Stimulated activated CD8-positive, alpha-beta memory T cell treated with anti-CD3 and anti-CD28 coated beads, Interleukin-2, amount 100 ng/mL, for 48 hours (primary cell): ENCODE data around the gene YIF1B.
"Not testable (repeated sequence)": the region's sequence is repeated elsewhere in the genome, so short reads cannot be mapped to it uniquely, and the experiment has no call there.

Source experiments
- DNase-seq, 2 donors: peaks; one replicate each; pipeline ENCODE4 v3.0.0-alpha.2; 2020; ENCODE audit warnings: low read depth in 2 of 2

Gene YIF1B

DNA sequence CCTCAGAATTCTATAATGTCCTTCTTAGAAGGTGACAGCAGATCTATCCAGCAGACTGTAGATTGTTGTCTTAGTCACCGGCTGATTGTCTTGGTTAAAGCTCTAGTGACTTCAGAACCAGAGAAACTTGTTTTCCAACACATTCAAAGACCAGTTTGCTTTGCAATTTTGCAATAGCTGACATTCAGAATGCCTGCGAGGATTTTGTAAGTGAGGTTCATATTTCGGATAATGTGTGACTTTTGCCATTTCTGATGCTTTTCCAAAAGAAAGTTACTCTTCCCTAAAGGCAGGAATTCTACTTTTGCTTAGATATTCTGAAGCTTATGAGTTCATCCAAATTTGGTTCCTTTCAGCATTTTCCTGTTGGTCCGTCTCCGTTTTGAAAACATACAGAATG lies 38.2 kb downstream of the YIF1B start:
- DNase-seq, result no peak

DNA sequence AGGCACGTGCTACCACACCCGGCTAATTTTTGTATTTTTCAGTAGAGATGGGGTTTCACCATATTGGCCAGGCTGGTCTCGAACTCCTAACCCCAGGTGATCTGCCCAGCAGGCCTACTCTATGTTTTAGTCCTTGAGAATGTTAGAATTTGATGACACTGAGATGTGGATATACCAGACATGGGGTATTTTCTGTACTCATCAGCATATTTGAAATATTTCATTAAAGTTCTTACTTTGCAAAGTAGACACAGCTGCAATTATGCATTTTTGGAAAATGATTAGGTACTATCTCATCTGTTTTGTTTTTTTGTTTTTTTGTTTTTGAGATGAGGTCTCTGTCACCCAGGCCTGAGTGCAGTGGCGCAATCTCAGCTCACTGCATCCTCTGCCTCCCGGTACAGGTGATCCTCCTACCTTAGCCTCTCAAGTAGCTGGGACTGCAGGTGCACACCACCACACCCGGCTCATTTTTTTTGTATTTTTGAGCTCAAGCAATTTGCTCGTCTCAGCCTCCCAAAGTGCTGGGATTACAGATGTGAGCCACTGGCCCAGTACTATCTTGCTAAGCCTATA lies 38.7 kb downstream of the YIF1B start:
- no peak for DNase-seq

DNA sequence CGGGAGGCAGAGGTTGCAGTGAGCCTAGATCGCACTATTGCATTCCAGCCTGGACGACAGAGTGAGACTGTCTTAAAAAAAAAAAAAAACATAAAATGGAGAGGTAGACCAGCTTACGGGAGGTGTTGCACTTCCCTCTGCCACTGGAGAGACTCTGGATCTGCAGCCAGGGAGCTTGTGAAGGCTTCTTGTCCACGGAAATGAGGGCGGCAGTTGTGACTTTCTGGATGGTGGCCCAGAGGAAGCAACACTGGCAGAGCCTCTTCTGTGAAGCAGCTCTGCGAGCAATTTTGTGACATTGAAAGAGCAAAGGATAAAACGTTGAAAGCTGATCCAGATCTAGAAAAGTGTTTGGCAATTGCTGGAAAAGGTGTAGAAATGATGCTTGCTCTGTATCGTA lies 41.0 kb downstream of the YIF1B start:
- no peak for DNase-seq

DNA sequence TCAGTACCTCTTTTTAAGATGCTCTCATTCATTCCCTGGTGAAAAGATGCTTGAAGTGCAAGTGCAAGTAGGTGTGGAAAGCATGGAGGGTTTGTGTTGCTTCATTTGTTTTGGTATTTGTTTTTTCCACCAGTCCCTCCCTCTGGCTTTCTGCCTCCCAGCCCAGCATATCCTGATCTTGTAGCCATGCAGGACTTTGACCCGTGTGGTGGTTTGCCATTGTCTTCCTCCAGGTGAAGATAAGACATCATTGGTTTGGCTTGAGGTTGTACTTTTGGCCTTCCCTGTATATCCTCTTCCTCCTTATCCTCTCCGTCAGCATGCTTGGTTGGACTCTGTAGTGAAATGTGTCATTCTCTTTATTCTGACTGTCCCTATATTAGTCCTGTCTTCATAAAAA lies 42.2 kb downstream of the YIF1B start:
- DNase-seq, result no peak

DNA sequence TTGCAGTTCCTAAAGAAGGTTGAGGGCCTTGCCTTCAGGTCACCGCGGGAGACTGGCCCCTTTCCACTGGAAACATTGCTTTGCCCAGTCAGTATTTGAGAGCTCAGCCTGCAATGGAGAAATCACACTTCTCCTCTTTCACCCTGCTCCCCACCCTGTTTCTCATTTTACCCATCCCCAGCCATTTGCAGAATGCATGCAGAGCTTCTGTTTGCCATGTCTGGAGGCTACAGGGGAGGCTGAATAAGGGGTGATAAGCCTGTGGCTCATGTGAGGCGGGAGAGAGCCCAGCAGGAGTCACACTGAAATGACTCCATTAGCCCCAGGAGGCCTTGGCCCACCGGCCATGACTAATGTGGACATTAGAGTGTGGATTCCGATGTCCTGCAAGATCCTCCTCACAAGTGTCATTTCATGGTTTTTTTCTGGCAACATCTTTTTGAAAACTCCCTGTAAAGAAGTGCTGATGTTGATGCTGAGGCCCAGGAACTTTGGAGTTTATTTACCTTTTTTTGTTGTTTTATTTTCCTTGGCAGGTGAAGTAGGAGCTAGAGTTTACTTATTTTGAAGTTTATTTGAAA lies 45.1 kb downstream of the YIF1B start:
- no peak for DNase-seq

DNA sequence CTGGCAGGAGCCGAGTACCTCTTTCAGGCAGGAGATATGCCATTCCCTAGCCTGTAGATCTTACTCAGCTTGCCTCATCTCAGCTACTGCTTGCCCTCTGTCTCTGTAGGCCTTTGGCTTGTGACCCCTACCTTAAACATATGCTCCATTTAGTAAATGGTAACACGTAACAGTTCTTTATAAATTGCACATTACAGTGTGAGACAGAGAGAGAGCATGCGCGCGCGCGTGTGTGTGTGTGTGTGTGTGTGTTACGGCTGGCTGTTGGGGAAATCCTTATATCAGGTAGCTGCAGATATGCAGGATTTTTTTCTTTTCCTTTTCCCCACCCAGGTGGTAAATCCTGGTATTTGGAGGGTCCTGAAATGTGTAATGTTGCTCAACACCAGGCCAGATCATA lies 47.2 kb downstream of the YIF1B start:
- no peak for DNase-seq

DNA sequence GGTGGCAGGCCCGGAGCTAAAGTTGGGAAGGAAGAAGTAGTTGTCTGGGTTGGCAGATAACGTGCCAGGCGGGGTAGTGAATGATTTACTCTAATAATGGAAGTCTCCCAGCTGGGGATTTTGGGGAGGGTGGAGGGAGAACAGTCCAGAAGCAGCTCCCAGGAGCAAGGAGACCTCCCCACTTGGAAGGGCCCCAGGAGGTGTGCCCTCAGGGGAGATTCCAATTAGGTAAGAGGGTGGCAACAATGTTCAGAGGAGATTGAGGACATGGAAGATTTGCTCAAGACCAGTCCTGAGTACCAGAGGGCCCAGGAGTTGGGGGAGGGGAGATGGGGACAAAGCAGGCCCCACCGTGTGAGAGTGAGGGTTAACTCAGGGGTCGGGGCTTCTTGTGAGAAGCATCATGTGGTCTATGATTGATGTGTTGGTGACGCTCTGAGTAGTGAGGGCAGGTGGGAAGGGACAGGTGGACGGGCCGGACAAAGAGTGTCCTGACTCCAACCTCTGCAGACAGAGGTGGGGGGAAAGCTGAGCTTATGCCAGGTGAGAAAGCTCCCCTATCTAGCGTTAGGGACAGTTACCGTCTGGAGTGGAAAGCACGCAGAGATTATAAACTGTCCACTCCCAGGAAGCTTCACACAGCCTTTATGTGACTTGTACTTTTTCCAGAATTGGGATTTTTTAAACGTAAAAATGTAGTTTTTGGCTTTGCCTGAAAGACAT lies 47.8 kb downstream of the YIF1B start:
- no peak for DNase-seq

DNA sequence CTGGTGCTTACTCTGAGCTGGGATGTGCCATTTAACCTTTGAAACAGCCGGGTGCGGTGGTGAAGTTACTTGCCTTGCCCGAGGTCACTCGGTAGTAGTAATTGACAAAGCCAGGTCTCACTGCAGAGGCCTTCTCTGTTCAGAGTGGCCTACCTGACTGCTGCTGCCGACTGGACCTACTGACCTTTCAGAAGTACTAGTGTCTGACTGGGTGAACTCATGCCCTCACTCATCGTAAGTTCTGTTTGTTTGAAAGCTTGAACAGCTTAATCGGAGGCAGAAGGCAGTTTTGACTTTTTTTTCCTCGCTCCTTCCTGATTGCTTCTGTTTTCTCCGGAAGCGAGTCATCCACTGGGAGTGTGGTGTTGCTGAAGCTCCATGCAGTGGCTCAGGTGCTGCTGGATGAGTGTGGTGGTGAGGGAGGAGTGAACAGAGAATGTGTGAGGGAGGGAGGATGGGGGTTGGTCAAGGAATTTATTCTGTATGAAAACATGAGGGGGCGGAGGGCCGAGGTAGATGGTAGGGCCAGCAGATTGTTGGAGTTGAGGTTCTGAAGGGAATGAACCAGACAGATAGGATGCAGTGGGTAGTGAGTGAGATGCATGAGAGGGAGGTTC lies 48.7 kb downstream of the YIF1B start:
- DNase-seq, result no peak

DNA sequence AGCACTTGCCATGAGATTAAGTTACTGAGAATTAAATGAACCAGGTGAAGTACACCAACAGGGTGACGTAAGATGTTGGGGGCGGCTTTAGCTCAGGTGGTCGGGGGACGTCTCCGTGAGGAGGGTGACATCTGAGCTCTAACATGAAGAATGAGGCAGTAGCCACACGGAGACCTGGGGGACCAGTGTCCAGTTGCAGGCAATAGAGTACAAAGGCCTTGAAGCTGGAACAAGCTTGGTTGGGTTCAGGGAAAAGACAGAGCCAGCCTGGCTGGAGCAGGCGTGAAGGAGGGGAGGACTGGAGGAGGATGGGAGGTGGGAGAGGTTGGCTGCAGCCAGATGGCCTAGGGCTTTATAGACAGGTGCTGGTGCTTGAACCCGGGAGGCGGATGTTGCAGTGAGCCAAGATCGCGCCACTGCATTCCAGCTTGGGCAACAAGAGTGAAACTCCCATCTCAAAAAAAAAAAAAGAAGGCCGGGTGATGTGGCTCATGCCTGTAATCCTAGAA lies 49.8 kb downstream of the YIF1B start:
- DNase-seq, result no peak

DNA sequence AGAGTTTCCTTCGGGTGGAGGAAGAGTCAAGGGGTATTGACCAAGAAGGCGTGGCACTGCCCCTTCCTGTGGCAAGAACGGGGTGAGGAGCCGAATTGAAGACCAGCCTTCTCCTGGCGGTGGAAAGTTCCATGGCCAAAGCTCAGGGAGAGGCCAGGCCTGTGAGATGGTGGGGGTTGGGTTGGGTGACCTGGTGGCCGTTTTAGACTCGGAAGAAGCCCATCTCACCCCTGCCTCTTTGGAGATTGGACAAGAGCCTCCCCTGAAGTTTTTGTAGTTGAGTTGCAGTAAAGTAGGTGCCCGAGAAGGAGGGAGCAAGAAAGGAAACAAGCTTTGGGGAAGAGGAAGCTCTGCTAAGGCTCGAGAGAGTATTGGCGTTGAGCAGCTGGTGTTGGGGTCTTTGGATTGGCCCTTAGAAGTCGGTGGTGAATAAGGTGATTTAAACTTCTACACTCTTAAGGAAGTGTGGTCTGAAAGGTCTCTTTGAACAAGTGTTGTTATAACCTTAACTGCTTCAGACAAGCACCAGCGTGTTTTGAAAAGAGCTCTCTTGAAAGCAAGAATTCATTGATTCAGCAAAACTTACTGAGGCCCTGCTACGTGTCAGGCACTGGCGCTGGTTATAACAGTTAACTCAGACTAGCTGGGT lies 50.4 kb downstream of the YIF1B start:
- DNase-seq, result no peak

DNA sequence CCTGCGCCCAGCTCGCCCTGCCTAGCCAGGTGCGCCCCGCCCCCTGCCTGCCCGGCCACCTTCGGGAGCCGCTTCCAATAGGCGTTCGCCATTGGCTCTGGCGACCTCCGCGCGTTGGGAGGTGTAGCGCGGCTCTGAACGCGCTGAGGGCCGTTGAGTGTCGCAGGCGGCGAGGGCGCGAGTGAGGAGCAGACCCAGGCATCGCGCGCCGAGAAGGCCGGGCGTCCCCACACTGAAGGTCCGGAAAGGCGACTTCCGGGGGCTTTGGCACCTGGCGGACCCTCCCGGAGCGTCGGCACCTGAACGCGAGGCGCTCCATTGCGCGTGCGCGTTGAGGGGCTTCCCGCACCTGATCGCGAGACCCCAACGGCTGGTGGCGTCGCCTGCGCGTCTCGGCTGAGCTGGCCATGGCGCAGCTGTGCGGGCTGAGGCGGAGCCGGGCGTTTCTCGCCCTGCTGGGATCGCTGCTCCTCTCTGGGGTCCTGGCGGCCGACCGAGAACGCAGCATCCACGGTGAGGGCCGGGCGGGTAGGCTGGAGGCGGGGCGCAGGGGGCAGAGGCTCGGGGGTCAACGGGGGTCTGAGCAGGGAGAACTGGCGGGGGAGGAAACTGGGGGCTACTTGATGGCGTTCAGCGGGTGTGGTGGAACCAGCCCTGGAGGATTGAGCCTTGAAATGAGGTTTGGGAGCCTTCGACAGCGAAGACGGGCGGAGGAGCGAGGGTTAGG lies 51.1 kb downstream of the YIF1B start, which contains the start of gene SPINT2:
TSS of gene SPINT2 (plus strand) at position 88 of the 727 bp plus-strand sequence. CDS start at position 408, 320 bp downstream.
- DNase-seq, result peak in 1 of 2 donors; percentile 14

DNA sequence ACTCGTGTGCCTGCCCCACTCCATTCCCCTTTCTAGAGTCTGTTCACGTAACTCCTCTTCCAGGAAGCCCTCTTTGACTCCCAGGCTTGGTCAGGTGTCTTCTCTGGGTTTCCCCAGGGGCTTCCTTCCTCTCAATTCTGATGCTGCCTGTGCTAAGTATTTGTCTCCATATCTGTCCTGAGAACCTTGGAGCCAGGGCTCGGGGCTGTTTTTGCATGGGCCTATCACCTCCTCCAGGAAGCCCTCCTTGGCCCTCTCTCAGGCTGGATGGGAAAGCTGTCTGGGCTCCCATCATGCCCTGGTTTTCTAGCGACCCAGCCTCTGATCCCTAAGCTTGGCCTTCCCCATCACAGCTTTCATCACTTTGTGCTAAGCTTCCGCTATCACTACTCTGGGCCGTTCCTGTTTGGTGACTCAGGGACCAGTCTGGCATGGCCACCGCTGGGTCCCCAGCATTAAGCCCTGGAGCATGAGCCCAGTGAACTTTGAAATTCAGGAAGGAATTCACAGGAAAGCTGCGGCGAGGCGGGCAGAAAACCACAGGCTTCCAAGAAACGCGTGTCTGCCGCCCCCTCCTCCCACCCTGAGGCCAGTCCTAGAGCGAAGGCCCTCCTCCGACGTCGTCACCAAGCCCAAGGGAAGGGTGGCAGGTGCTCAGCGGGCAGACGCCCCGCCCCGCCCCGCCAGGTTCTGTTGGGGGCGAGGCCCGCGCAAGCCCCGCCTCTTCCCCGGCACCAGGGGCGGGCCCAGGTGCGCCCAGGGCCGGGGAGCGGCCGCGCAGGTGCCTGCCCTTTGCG lies 51.9 kb downstream of the YIF1B start:
- peak; percentile 45 to 76 for DNase-seq

DNA sequence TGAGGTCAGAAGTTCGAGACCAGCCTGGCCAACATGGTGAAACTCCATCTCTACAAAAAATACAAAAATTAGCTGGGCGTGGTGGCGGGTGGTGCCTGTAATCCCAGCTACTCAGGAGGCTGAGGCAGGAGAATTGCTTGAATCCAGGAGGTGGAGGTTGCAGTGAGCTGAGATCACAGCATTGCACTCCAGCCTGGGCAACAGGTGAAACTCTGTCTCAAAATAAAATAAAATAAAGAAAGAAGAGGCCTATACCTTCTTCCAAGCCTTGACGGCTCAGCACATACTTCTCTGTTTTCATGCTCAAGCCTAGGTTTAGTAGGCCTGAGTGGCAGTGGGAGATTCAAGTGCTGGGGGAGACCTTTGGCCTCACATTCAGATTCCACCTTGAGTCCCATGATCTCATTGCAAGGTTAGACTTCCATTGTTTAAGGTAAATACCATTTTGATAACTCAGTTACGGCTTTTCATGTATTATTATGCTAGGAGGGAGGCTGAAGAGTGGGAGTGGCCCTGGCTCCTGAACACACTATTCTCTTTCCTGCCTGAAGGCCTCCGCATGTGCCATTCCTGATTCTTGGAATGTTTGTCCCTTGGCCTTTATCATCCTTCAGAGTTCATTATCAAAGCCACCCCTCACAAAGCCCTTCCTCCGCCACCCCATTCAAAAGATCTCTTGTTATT lies 53.0 kb downstream of the YIF1B start:
- DNase-seq, result no peak

DNA sequence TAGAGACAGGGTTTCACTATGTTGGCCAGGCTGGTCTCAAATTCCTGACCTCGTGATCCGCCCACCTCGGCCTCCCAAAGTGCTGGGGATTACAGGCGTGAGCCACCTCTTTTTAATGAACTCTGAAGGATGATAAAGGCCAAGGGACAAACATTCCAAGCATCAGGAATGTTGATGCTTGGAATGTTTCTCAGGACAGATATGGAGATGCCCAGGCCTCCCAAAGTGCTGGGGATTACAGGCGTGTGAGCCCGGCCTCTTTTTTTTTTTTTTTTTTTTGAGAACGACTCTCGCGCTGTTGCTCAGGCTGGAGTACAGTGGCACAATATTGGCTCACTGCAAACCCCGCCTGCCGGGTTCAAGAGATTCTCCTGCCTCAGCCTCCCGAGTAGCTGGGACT lies 53.8 kb downstream of the YIF1B start:
- not testable (repeated sequence) for DNase-seq

DNA sequence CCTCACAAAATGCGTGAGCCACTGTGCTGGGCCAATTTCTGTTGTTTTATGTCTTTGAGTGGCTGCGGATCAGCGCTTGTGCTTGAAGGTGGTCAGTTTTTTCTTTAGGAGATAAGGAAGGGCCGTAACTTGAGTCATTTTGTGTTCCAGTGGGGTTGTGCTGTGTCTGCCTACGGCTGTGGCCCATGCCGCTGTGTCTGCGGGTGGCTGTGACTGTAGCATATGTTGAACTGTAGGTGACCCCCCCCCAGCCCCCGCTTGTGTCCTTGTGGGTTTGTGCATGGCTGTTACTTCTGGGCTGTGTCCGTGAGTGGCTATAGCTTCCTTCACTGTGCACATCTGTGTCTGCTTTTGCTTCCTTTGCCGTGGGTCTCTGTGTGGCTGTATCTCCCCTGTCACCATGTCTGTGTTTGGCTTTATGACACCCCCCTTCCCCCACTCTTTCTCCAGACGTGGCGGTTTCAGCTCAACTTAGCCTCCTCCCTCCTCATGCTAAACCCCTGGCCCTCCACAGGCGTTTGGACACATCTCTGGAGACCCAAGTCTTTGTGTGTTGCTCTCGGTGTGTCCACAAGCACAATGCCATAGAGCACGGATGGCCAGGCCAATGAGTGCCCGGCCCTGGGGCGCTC lies 60.2 kb downstream of the YIF1B start:
- DNase-seq, result no peak

DNA sequence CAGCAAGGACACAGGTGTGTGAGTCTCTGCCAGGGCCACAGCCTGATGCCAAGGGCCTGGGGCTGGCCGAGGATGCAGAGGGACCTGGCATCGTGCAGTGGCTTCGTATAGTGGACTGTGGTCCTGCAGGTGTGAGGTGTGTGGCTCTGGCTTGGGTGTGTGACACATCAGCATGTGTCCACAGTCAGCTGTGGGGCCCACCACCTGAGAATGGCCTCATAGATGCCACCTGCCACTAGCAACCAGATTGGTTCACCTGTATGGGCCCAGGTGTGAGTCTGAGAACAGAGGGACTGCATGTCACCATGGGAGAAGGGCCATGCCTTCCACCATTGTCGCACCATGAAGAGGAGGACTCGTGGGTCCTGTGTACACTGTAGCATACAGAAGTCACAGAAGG lies 62.0 kb downstream of the YIF1B start:
- no peak for DNase-seq
